HFF-Myc (cell line): Measurements from ENCODE around the gene IMPA2.
"Not testable (repeated sequence)": the region's sequence is repeated elsewhere in the genome, so short reads cannot be mapped to it uniquely, and the experiment has no call there.

ENCODE experiments used
- DNase-seq: peaks from one replicate; pipeline ENCODE4 v3.0.0-alpha.2; 2011; ENCODE audit warnings: low read depth; ENCODE audit errors: extremely low read depth
- H3K4me3 ChIP-seq: replicated peaks from 2 replicates; pipeline ENCODE4 v1.5.1; 2011; ENCODE audit warnings: low read depth, mild to moderate bottlenecking, control low read depth, low read length
- TF ChIP-seq, protein P1 (sequence below): IDR thresholded peaks from 2 replicates; pipeline ENCODE4 v1.5.1; 2012; ENCODE audit warnings: mild to moderate bottlenecking, low read depth, low read length, control low read depth; ENCODE audit errors: missing control alignments

IMPA2 gene

GRCh38 chr18:12062974-12063373, 81.7 kb downstream of the IMPA2 start:
- H3K4me3 ChIP-seq, result no peak overlapping the region
- TF ChIP-seq, protein P1, sequence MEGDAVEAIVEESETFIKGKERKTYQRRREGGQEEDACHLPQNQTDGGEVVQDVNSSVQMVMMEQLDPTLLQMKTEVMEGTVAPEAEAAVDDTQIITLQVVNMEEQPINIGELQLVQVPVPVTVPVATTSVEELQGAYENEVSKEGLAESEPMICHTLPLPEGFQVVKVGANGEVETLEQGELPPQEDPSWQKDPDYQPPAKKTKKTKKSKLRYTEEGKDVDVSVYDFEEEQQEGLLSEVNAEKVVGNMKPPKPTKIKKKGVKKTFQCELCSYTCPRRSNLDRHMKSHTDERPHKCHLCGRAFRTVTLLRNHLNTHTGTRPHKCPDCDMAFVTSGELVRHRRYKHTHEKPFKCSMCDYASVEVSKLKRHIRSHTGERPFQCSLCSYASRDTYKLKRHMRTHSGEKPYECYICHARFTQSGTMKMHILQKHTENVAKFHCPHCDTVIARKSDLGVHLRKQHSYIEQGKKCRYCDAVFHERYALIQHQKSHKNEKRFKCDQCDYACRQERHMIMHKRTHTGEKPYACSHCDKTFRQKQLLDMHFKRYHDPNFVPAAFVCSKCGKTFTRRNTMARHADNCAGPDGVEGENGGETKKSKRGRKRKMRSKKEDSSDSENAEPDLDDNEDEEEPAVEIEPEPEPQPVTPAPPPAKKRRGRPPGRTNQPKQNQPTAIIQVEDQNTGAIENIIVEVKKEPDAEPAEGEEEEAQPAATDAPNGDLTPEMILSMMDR, result no peak
- no peak for DNase-seq

DNA sequence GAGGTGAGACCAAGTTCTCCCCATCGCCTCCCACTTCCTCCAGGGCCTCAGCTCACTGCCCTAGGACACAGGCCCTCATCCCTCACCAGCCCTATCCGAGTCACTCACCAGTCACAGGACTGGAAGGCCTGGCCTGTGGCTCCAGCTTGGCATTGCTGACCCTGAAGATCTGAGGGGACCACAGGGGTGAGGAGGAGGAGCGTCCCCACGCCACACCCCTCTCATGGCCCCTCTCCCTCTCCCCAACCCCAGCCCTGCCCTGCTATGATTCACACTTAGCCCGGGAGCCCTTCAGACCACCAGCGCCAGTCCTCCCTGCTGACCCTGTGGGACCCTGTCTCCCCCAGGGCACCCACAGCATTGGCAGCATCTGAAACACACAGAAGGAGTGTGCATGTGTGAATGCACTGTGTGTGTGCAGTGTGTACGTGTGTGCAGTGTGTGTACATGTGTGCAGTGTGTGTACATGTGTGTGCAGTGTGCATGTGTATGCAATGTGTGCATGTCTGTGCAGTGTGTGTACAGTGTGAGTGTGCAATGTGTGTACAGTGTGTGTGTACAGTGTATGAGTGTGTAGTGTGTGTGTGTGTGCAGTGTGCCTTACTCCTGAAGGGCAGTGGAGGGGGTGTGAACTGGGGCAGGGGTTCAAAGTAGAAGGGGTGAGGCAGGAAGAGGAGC, 82.9 kb downstream of the IMPA2 start:
- no peak for DNase-seq
- H3K4me3 ChIP-seq, result no peak overlapping the region
- TF ChIP-seq, protein P1, result no peak

DNA sequence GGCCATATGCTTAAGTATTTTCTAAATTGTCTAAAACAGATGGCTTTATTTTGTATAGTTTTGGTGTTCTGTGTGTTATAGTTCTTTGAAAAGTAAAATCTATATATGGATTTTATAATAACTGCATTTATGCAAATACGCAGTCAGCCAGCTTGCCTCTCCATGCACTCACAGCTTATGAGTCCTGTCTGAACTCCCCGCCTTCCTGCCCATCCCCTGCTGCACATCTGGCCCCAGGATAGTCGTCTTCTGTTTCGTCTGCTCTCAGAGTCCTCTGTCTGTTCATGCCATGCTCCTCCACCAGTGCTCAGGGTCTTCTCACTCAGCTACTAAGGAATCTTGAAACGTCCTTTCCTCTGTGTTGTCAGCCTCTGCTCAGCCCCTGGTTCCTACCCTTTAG, 84.1 kb downstream of the IMPA2 start:
- TF ChIP-seq, protein P1, result no peak
- H3K4me3 ChIP-seq, result no peak overlapping the region
- no peak for DNase-seq

GRCh38 chr18:12066910-12067511, 85.7 kb downstream of the IMPA2 start:
- no peak overlapping the region for H3K4me3 ChIP-seq
- no peak for DNase-seq
- TF ChIP-seq, protein P1, result no peak

DNA sequence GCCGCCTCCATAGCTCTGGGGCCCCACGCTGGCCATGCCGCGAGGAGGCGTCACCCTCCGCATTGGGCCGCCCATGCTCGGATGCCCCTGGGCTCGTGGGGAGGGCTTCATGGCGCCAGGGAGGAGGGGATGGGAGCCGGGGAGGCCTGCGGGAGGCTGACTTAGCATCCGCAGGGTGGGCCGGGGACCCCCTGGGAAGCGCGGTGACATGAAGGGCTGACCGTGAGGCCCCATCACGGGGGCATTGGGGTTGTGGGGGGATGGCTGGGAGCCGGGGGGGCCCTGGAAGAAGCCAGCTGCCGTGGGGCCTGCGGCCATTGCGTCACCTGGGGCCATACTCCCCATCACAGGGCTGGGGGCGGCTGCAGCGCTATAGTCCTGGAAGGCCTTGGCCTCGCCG, 86.4 kb downstream of the IMPA2 start:
- H3K4me3 ChIP-seq, result no peak overlapping the region
- TF ChIP-seq, protein P1, result no peak
- no peak for DNase-seq

DNA sequence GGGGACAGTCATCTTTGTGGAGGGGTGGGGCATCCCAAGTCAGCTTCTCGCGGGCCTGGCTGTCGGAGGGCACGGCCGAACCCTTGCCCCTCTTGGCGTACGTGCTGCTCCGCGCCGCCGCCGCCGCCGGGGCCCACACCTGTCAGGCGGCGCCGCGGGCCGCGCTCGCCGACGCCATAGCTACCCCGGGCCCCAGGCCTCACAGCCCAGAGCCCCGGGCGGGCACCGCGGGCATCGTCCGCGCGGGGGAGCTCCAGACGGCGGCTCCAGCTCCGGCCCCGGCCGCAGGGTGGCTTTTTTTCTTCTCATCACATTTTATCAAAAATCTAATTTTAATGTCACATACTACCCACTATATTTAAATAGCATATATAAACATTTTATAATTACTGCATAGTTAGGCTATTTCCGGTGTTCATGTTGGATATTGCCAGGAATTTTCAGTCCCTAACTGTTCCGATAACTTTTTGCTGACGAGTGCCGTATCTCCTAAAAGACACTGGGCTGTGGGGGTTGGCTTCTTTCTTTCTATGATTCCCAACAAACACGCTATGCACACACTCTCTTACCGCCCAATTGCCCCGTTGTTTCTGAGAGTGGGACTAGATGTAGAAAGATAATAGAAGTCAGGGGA, 87.1 kb downstream of the IMPA2 start:
- DNase-seq, H3K4me3 ChIP-seq: not testable (repeated sequence)

DNA sequence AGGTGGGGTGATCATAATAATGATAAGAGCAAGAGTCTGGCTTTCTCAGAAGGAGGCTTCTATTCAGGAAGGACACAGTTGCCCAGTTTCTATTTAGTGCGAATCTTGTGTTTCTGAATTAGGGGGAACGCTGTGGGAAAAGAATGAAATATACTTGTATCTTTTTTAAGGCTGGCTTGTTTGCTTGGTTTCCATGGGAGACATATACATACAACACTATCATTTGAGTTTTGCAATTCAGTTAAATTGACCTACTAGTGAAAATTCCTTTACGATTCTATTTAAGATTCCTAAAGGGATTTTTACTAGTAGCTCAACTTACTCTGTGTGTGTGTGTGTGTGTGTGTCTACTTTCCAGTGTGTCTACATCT, 87.6 kb downstream of the IMPA2 start:
- TF ChIP-seq, protein P1, result no peak
- no peak overlapping the region for H3K4me3 ChIP-seq
- no peak for DNase-seq

GRCh38 chr18:12071066-12071465, 89.8 kb downstream of the IMPA2 start:
- not testable (repeated sequence) for DNase-seq, H3K4me3 ChIP-seq
